ENCODE measurements around the gene HOXA10.

HOXA10 gene

GRCh38 chr7:27122077-27122910 is 51.8 kb downstream of the HOXA10 start:
- Histone ChIP-seq H3K27me3 (ENCODE audit: control insufficient read depth, insufficient read depth, low read length) (no peaks in the 10 kb centered on the region), H3K79me2 (no peaks in the 10 kb centered on the region), H3K27ac (no peak overlapping the region), H3K4me2 (ENCODE audit: low read length) (no peak overlapping the region), H3K36me3 (ENCODE audit: control insufficient read depth, insufficient read depth, low read length) (no peaks in the 10 kb centered on the region), H3K9ac (no peak overlapping the region), H3K4me1 (no peaks in the 10 kb centered on the region), H3K4me3 (ENCODE audit: low read depth, low read length) (peak overlapping the region; percentile 1), H2AFZ (no peak overlapping the region), H3K9me3 (ENCODE audit: control insufficient read depth, low read length) (no peaks in the 10 kb centered on the region)
- TF ChIP-seq CTCF (IDR thresholded peaks at IDR 0.05): no peak

- Histone ChIP-seq H3K27me3 (ENCODE audit: control insufficient read depth, insufficient read depth, low read length) (no peaks in the 10 kb centered on the region), H2AFZ (no peak overlapping the region), H3K79me2 (no peaks in the 10 kb centered on the region), H3K4me1 (no peaks in the 10 kb centered on the region), H3K4me3 (ENCODE audit: low read depth, low read length) (no peak overlapping the region), H3K27ac (no peak overlapping the region), H3K9ac (no peak overlapping the region), H3K36me3 (ENCODE audit: control insufficient read depth, insufficient read depth, low read length) (no peaks in the 10 kb centered on the region), H3K9me3 (ENCODE audit: control insufficient read depth, low read length) (no peaks in the 10 kb centered on the region), H3K4me2 (ENCODE audit: low read length) (no peak overlapping the region)
- TF ChIP-seq CTCF (IDR thresholded peaks at IDR 0.05): no peak
Measured at GRCh38 chr7:27121684-27122076, 52.4 kb downstream of the HOXA10 start.

Data from parathyroid adenoma (tissue), 2 donors.